ENCODE results near the gene ARRB1.

DNA sequence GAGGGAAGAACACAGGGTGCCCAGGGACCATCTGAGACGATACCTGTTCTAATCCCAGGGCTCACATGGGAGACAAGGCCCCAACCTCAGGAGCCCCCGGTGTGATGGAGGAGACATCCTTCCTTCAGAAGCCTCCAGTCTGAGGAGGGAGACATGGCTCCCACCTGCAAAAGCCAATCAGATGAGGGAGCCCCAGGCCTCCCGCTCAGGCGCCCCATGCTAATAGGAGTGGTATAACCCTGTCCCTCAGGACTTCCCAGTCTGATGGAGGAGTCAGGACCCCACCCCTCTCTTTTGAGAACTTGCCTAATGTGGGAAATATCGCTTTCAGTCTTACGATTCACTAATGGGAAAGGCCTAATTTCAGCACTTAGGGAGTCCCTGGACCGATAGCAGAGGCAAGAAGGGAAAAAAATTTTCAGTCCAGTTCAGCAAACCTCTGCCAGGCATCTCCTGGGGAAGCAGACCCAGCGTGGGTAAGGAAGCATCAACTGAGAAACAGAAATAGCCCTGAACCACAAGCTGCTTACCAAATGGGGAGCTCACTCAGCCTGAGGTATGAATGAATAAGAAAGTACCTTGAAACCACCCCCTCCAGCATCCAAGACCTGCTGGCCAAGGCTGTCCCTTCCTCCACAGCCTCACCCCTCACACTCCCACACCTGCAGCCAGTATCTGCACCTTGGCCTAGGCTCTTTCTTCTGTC is 5.9 kb downstream of the ARRB1 start:
- no peak for TF ChIP-seq POLR2A (IDR thresholded peaks at IDR 0.05; ENCODE audit: low read depth)
- TF ChIP-seq, protein P1, sequence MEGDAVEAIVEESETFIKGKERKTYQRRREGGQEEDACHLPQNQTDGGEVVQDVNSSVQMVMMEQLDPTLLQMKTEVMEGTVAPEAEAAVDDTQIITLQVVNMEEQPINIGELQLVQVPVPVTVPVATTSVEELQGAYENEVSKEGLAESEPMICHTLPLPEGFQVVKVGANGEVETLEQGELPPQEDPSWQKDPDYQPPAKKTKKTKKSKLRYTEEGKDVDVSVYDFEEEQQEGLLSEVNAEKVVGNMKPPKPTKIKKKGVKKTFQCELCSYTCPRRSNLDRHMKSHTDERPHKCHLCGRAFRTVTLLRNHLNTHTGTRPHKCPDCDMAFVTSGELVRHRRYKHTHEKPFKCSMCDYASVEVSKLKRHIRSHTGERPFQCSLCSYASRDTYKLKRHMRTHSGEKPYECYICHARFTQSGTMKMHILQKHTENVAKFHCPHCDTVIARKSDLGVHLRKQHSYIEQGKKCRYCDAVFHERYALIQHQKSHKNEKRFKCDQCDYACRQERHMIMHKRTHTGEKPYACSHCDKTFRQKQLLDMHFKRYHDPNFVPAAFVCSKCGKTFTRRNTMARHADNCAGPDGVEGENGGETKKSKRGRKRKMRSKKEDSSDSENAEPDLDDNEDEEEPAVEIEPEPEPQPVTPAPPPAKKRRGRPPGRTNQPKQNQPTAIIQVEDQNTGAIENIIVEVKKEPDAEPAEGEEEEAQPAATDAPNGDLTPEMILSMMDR (IDR thresholded peaks at IDR 0.05), result no peak
- no peak for TF ChIP-seq POLR2AphosphoS5 (IDR thresholded peaks at IDR 0.05)
- TF ChIP-seq EP300 (IDR thresholded peaks at IDR 0.05), result no peak
